ENCODE data around the gene RRM2.
A peak's percentile ranks its signal among the peaks of the same experiment; 100 is the strongest.

RRM2 gene

GRCh38 chr2:10122500-10123280 lies at the start of gene RRM2:
Gene RRM2, plus strand, starts transcription at chr2:10122739. Its CDS starts 60 bp downstream, at chr2:10122799.
- Mint-ChIP-seq H3K4me1 (peaks cover 75% of the 10 kb centered on the region), H3K4me3 (peak within 1 kb of the TSS; percentile 95), H3K27me3 (no peaks in the 10 kb centered on the region), H3K36me3 (peaks cover 48% of the 10 kb centered on the region), H3K27ac (peak within 1 kb of the TSS; percentile 98), H3K9me3 (no peaks in the 10 kb centered on the region)
- CTCF ChIA-PET, result interaction anchor here (0.9 to 5.1 kb wide), 3 partner anchors 19 to 312 kb away, joined by 3 to 40 read pairs (median 27); no protein-coding TSS in a partner anchor
- DNase-seq, result peak; percentile 96

- Mint-ChIP-seq H3K9me3 (no peaks in the 10 kb centered on the region), H3K36me3 (no peaks in the 10 kb centered on the region), H3K4me1 (peaks cover 8% of the 10 kb centered on the region), H3K4me3 (no peak overlapping the region), H3K27ac (no peak overlapping the region), H3K27me3 (peaks cover 80% of the 10 kb centered on the region)
- no peak for DNase-seq
- CTCF ChIA-PET, result interaction anchor here (0.9 to 5.9 kb wide), 14 partner anchors 11 to 612 kb away, joined by 3 to 83 read pairs (median 16); partner anchors contain the start of gene RRM2
Measured at GRCh38 chr2:10073706-10074105, 48.8 kb upstream of the RRM2 start.

- CTCF ChIA-PET, result interaction anchor here (0.7 to 5.9 kb wide), 6 partner anchors 16 to 611 kb away, joined by 3 to 83 read pairs (median 50); no protein-coding TSS in a partner anchor
- no peaks in the 10 kb centered on the region for H3K36me3 Mint-ChIP-seq
- peaks cover 83% of the 10 kb centered on the region for H3K27me3 Mint-ChIP-seq
- no peak overlapping the region for H3K4me3 Mint-ChIP-seq
- peaks cover 14% of the 10 kb centered on the region for H3K4me1 Mint-ChIP-seq
- no peak overlapping the region for H3K27ac Mint-ChIP-seq
- DNase-seq, result no peak
- no peaks in the 10 kb centered on the region for H3K9me3 Mint-ChIP-seq
Measured at GRCh38 chr2:10075101-10075500, 47.4 kb upstream of the RRM2 start.

DNA sequence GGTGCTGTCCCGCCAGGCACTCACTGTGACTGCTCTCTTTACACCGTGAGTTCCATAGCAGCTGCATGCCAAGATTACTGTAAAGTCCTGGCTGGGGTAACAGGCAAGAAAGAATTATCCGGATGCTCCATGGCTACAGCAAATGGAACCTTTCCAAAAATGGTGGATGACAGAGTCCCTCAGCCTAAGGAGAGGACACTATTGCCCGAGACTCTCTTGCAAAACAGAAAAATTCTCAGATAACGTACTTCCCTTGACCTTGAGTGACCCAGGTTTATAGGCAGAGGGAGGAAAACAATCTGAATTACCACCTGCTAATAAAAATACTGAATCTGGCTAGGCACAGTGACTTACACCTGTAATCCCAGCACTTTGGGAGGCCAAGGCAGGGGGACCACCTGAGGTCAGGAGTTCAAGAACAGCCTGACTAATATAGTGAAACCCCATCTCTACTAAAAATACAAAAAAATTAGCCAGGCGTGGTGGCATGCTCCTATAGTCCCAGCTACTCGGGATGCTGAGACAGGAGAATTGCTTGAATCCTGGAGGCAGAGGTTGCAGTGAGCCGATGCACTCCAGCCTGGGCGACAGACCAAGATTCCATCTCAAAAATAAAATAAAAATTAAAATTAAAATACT lies 46.8 kb upstream of the RRM2 start:
- Mint-ChIP-seq H3K9me3 (no peaks in the 10 kb centered on the region), H3K27ac (no peak overlapping the region), H3K4me3 (no peak overlapping the region), H3K36me3 (no peaks in the 10 kb centered on the region), H3K27me3 (peaks cover 86% of the 10 kb centered on the region), H3K4me1 (peaks cover 15% of the 10 kb centered on the region)
- CTCF ChIA-PET, result interaction anchor here (1.2 to 5.1 kb wide), 4 partner anchors 15 to 21 kb away, joined by 4 to 83 read pairs (median 29); no protein-coding TSS in a partner anchor
- DNase-seq, result no peak

DNA sequence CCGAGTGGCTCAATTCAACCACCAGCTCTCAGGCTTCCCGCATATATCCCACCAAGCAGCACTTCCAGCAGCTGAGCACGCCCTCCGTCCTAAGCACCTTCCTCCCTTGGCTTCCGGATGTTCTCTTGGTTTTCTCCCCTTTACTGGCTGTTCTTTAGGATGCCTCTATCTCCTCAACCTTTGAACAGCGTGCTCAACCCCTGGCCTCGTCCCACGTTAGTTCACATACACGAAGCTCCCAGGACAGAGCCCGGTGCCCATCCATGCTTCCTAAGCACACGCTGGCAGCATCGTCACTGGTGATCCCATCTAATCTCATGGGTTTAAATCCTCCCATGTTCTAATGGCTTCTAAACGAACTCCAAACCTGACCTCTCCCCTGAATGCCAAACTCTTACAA lies 46.0 kb upstream of the RRM2 start:
- Mint-ChIP-seq H3K4me1 (peaks cover 23% of the 10 kb centered on the region), H3K27me3 (peaks cover 86% of the 10 kb centered on the region), H3K4me3 (no peak overlapping the region), H3K36me3 (no peaks in the 10 kb centered on the region), H3K27ac (no peak overlapping the region), H3K9me3 (no peaks in the 10 kb centered on the region)
- CTCF ChIA-PET, result interaction anchor here (1.0 to 1.6 kb wide), 4 partner anchors 16 to 358 kb away, joined by 4 to 10 read pairs (median 8); no protein-coding TSS in a partner anchor
- DNase-seq, result no peak

- no peaks in the 10 kb centered on the region for H3K36me3 Mint-ChIP-seq
- H3K9me3 Mint-ChIP-seq, result no peaks in the 10 kb centered on the region
- H3K4me1 Mint-ChIP-seq, result peaks cover 23% of the 10 kb centered on the region
- no peak overlapping the region for H3K4me3 Mint-ChIP-seq
- H3K27ac Mint-ChIP-seq, result no peak overlapping the region
- peaks cover 88% of the 10 kb centered on the region for H3K27me3 Mint-ChIP-seq
- no peak for DNase-seq
- CTCF ChIA-PET, result interaction anchor here (1.0 to 1.6 kb wide), 4 partner anchors 15 to 358 kb away, joined by 4 to 10 read pairs (median 8); no protein-coding TSS in a partner anchor
Measured at GRCh38 chr2:10076988-10077527, 45.5 kb upstream of the RRM2 start.

GRCh38 chr2:10078001-10078400 lies 44.5 kb upstream of the RRM2 start:
- no peak overlapping the region for H3K27ac Mint-ChIP-seq
- no peak overlapping the region for H3K4me3 Mint-ChIP-seq
- H3K4me1 Mint-ChIP-seq, result peaks cover 19% of the 10 kb centered on the region
- CTCF ChIA-PET, result interaction anchor here (1.2 to 2.0 kb wide), 2 partner anchors 19 to 26 kb away, joined by 3 to 9 read pairs; no protein-coding TSS in a partner anchor
- H3K9me3 Mint-ChIP-seq, result no peaks in the 10 kb centered on the region
- H3K27me3 Mint-ChIP-seq, result peaks cover 91% of the 10 kb centered on the region
- no peaks in the 10 kb centered on the region for H3K36me3 Mint-ChIP-seq
- DNase-seq, result no peak

DNA sequence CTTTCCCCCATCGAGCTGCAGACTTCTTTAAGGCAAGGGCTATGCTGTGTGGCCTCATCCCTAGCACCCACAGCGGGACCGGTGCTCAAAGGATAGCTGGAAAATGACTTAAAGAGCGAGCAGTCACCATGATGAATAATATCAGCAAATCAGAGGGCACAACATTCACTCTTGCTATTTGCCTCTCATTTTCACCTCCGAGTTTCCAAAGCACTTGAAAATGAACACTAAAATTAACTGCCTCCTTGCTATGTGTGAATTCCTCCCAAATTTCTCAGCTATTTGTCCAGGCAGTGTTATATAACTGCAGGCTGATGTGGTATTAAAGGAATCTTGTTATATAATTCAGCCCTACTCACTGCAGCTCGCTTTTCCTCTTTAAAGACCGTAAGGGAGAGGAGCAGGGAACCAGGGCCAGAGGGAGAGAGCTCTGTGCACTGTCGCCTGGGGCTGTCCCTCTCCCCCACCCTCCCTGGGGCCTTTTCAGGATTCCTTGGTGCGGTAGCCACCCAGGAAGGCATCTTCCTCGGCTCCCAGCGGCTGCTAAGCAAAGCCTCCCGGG lies 43.8 kb upstream of the RRM2 start:
- Mint-ChIP-seq H3K9me3 (no peaks in the 10 kb centered on the region), H3K36me3 (no peaks in the 10 kb centered on the region), H3K4me1 (peaks cover 19% of the 10 kb centered on the region), H3K27ac (peak overlapping the region; percentile 53), H3K4me3 (peak overlapping the region; percentile 67), H3K27me3 (peaks cover 91% of the 10 kb centered on the region)
- CTCF ChIA-PET, result interaction anchor here (0.5 to 2.0 kb wide), 6 partner anchors 9 to 639 kb away, joined by 3 to 9 read pairs (median 5); no protein-coding TSS in a partner anchor
- no peak for DNase-seq

GRCh38 chr2:10079266-10079869 lies 43.2 kb upstream of the RRM2 start:
- peak overlapping the region; percentile 67 for H3K4me3 Mint-ChIP-seq
- peaks cover 17% of the 10 kb centered on the region for H3K4me1 Mint-ChIP-seq
- no peaks in the 10 kb centered on the region for H3K9me3 Mint-ChIP-seq
- peaks cover 91% of the 10 kb centered on the region for H3K27me3 Mint-ChIP-seq
- CTCF ChIA-PET, result interaction anchor here (0.7 to 2.0 kb wide), 6 partner anchors 10 to 361 kb away, joined by 3 to 9 read pairs (median 5); no protein-coding TSS in a partner anchor
- DNase-seq, result peak; percentile 46
- peak overlapping the region; percentile 53 for H3K27ac Mint-ChIP-seq
- H3K36me3 Mint-ChIP-seq, result no peaks in the 10 kb centered on the region

GRCh38 chr2:10079870-10080535 lies 42.5 kb upstream of the RRM2 start, which contains the start of gene CYS1:
Gene CYS1, minus strand, starts transcription at chr2:10080411. Its CDS starts 188 bp downstream, at chr2:10080223.
- H3K36me3 Mint-ChIP-seq, result no peaks in the 10 kb centered on the region
- peak within 1 kb of the TSS; percentile 67 for H3K4me3 Mint-ChIP-seq
- no peaks in the 10 kb centered on the region for H3K9me3 Mint-ChIP-seq
- peak within 1 kb of the TSS; percentile 53 for H3K27ac Mint-ChIP-seq
- CTCF ChIA-PET, result interaction anchor here (0.7 to 2.0 kb wide), 5 partner anchors 10 to 361 kb away, joined by 3 to 9 read pairs (median 5); no protein-coding TSS in a partner anchor
- peak; percentile 41 for DNase-seq
- peaks cover 91% of the 10 kb centered on the region for H3K27me3 Mint-ChIP-seq
- peaks cover 17% of the 10 kb centered on the region for H3K4me1 Mint-ChIP-seq

GRCh38 chr2:10080536-10081304 lies 41.8 kb upstream of the RRM2 start:
- Mint-ChIP-seq H3K4me3 (peak overlapping the region; percentile 64), H3K4me1 (peaks cover 17% of the 10 kb centered on the region), H3K9me3 (no peaks in the 10 kb centered on the region), H3K27me3 (peaks cover 91% of the 10 kb centered on the region), H3K27ac (no peak overlapping the region), H3K36me3 (no peaks in the 10 kb centered on the region)
- DNase-seq, result peak; percentile 52
- CTCF ChIA-PET, result interaction anchor here (1.4 to 1.5 kb wide), 2 partner anchors 9 to 16 kb away, joined by 4 to 6 read pairs; no protein-coding TSS in a partner anchor

DNA sequence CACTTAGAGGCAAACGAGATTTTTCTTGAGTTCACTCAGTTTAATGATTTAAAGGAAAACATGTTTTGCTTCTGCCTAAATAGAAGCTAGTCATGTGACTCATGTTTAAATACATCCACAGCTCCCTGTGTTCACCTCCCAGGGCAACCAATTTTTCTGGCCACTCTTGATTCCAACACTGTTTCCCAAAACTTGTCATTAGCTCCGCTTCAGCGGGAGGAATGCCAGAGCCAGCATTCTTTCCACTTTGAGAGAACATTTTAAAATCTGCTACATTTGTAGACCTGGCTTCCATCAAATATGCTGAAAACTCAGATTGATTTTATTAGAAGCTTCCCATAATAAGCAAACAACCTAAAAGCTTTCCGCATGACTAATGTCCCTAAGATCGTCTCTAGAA lies 39.5 kb upstream of the RRM2 start:
- no peaks in the 10 kb centered on the region for H3K36me3 Mint-ChIP-seq
- no peaks in the 10 kb centered on the region for H3K9me3 Mint-ChIP-seq
- no peak overlapping the region for H3K27ac Mint-ChIP-seq
- CTCF ChIA-PET, result interaction anchor here (1.0 to 6.5 kb wide), 3 partner anchors 10 to 35 kb away, joined by 3 to 41 read pairs (median 8); no protein-coding TSS in a partner anchor
- peaks cover 91% of the 10 kb centered on the region for H3K27me3 Mint-ChIP-seq
- no peak for DNase-seq
- peaks cover 17% of the 10 kb centered on the region for H3K4me1 Mint-ChIP-seq
- no peak overlapping the region for H3K4me3 Mint-ChIP-seq

Measured in activated naive CD4-positive, alpha-beta T cell treated with anti-CD3 and anti-CD28 coated beads, Interleukin-2, amount 10 ng/mL, durations not matched to agents 7 days and 5 days (primary cell).